Esophagus squamous epithelium (tissue), 5 donors: ENCODE data around the gene TRIM41. TPM values are rescaled to one million over a fixed set of nuclear protein-coding genes. Genes with fewer than 3 reads are reported as not detected.

ENCODE experiments used
- DNase-seq: peaks from one replicate; lab custom pipeline; 2025; lab: John Stamatoyannopoulos, UW
- H3K27ac ChIP-seq, 4 donors: fragments of 200-600 bp; sonication (generic); one replicate each; pipeline ENCODE4 v1.5.1; 2016 to 2019; ENCODE audit warnings: mild to moderate bottlenecking in 1 of 4
- H3K27me3 ChIP-seq, 4 donors: fragments of 200-600 bp; sonication (generic); 1 replicate in 3 of 4; 2 replicates in 1 of 4; pipeline versions ENCODE4 v1.5.1 to v1.6.0; 2017 to 2021; ENCODE audit warnings: antibody characterized with exemption in 1 of 4
- H3K36me3 ChIP-seq, 3 donors: fragments of 200-600 bp; sonication (generic); one replicate each; pipeline ENCODE4 v1.5.1; 2016 to 2019
- H3K4me1 ChIP-seq, 3 donors: fragments of 200-600 bp; sonication (generic); one replicate each; pipeline ENCODE4 v1.5.1; 2017 to 2019
- H3K4me3 ChIP-seq, 4 donors: fragments of 200-600 bp; sonication (generic); 1 replicate in 3 of 4; 2 replicates in 1 of 4; pipeline ENCODE4 v1.5.1; 2016 to 2019; ENCODE audit warnings: mild to moderate bottlenecking in 2 of 4, moderate library complexity in 1 of 4
- H3K9me3 ChIP-seq, 3 donors: fragments of 200-600 bp; sonication (generic); one replicate each; pipeline ENCODE4 v1.5.1; 2016 to 2019
- CTCF ChIP-seq, 6 experiments: fragments of 450-650 bp in 4 of 6; fragments of 200-600 bp in 2 of 6; sonication (generic) in 2 of 6; IDR thresholded peaks; one replicate each; pipeline ENCODE4 v1.5.1; 2016 to 2019; ENCODE audit warnings: antibody characterized with exemption in 6 of 6, mild to moderate bottlenecking in 4 of 6, moderate library complexity in 4 of 6
- POLR2A ChIP-seq, 4 donors: fragments of 450-650 bp; IDR thresholded peaks; one replicate each; pipeline ENCODE4 v1.6.1; 2017; ENCODE audit warnings: antibody characterized with exemption in 4 of 4, mild to moderate bottlenecking in 4 of 4, moderate library complexity in 3 of 4
- WGBS, 2 donors: methylation state at CpG; one replicate each; pipeline ENCODE4 v1.1.5; 2018; 5-methylcytosine and 5-hydroxymethylcytosine counted together
- intact Hi-C: fragments of 100-400 bp; cut with DNase I; formaldehyde crosslinking; loops from one replicate; pipeline ENCODE4 v1.15.0; 2022
- total RNA-seq, 4 donors: library from RNA; depleted of rRNA; stranded (reverse); fragments of >200 nt; gene quantifications; one replicate each; pipeline ENCODE4 v1.1.0, GENCODE V29; 2016
- donor health status: DM: yes; HTN: yes; CAD: no.

Gene TRIM41
- total RNA-seq, 4 donors from 2014 or later: 12.0 to 22.1 (median 13.8) TPM

GRCh38 chr5:181186986-181187499 lies 36.0 kb upstream of the TRIM41 start:
- H3K27me3 ChIP-seq: no peaks in the 10 kb centered on the region
- peak overlapping the region in 2 of 4 donors; percentile 79 to 84 for H3K4me3 ChIP-seq
- DNase-seq: no peak
- H3K36me3 ChIP-seq: no peaks in the 10 kb centered on the region
- intact Hi-C loops: loop anchor here (10.0 kb wide), 1 partner anchor 78 kb away; the partner anchor contains the start of gene TRIM52
- TF ChIP-seq POLR2A (IDR thresholded peaks at IDR 0.05) (no peak), CTCF (IDR thresholded peaks at IDR 0.05) (no peak)
- WGBS, 2 donors: 34 to 37% methylated on average over 8 of the region's 8 CpGs
- peaks cover 5 to 71% (median 29%) of the 10 kb centered on the region in 3 donors for H3K4me1 ChIP-seq
- no peaks in the 10 kb centered on the region for H3K9me3 ChIP-seq
- peak overlapping the region in 3 of 4 donors; percentile 90 to 93 (median 91) for H3K27ac ChIP-seq

GRCh38 chr5:181187500-181188213 lies 35.4 kb upstream of the TRIM41 start:
- intact Hi-C loops: loop anchor here (10.0 kb wide), 1 partner anchor 77 kb away; the partner anchor contains the start of gene TRIM52
- TF ChIP-seq POLR2A (IDR thresholded peaks at IDR 0.05): no peak
- peak in 2 of 6 experiments; percentile 14 to 36 for TF ChIP-seq CTCF (IDR thresholded peaks at IDR 0.05)
- H3K27me3 ChIP-seq: no peaks in the 10 kb centered on the region
- no peak for DNase-seq
- WGBS, 2 donors: 2 to 8% methylated on average over 27 to 32 of the region's 37 CpGs
- peak overlapping the region; percentile 64 to 96 (median 82) for H3K4me3 ChIP-seq
- peaks cover 10 to 74% (median 24%) of the 10 kb centered on the region in 3 donors for H3K4me1 ChIP-seq
- no peaks in the 10 kb centered on the region for H3K9me3 ChIP-seq
- H3K27ac ChIP-seq: peak overlapping the region; percentile 37 to 93 (median 90)
- no peaks in the 10 kb centered on the region for H3K36me3 ChIP-seq

GRCh38 chr5:181188700-181189362 lies 34.2 kb upstream of the TRIM41 start:
- Histone ChIP-seq H3K27ac (peak overlapping the region; percentile 90 to 93 (median 90)), H3K36me3 (peaks cover 0 to under 1% (median 0%) of the 10 kb centered on the region in 3 donors), H3K9me3 (no peaks in the 10 kb centered on the region), H3K27me3 (no peaks in the 10 kb centered on the region), H3K4me1 (peaks cover 12 to 75% (median 19%) of the 10 kb centered on the region in 3 donors), H3K4me3 (peak overlapping the region; percentile 64 to 96 (median 82))
- no peak for DNase-seq
- 0% methylated on average over 22 to 26 of the region's 35 CpGs for WGBS, 2 donors
- TF ChIP-seq POLR2A (IDR thresholded peaks at IDR 0.05): no peak
- intact Hi-C loops: loop anchor here (10.0 kb wide), 1 partner anchor 76 kb away; the partner anchor contains the start of gene TRIM52

GRCh38 chr5:181189363-181189961 lies 33.6 kb upstream of the TRIM41 start:
- Histone ChIP-seq H3K4me1 (peaks cover 12 to 69% (median 12%) of the 10 kb centered on the region in 3 donors), H3K36me3 (peaks cover 0 to 7% (median 0%) of the 10 kb centered on the region in 3 donors), H3K27ac (peak overlapping the region; percentile 90 to 93 (median 90)), H3K9me3 (no peaks in the 10 kb centered on the region), H3K27me3 (no peaks in the 10 kb centered on the region), H3K4me3 (peak overlapping the region; percentile 64 to 96 (median 82))
- WGBS, 2 donors: 0% methylated on average over 22 to 36 of the region's 41 CpGs
- TF ChIP-seq CTCF (IDR thresholded peaks at IDR 0.05) (no peak), POLR2A (IDR thresholded peaks at IDR 0.05) (no peak)
- DNase-seq: no peak
- intact Hi-C loops: loop anchor here (10.0 kb wide), 1 partner anchor 75 kb away; the partner anchor contains the start of gene TRIM52
